Loucy (cell line): ENCODE measurements around the gene OR2T11.

Source experiments
- CTCF ChIP-seq: fragments of 200-600 bp; sonication (generic); conservative IDR thresholded peaks from 2 replicates; pipeline ENCODE4 v1.5.1; 2014; ENCODE audit warnings: mild to moderate bottlenecking, antibody characterized with exemption, low read length
- EZH2phosphoT487 ChIP-seq: fragments of 200-600 bp; IDR thresholded peaks from 2 replicates; pipeline ENCODE4 v1.6.1; 2018; ENCODE audit warnings: antibody characterized with exemption, mild to moderate bottlenecking, moderate library complexity, borderline replicate concordance

- TF ChIP-seq CTCF (no peak), EZH2phosphoT487 (no peak)
Measured at GRCh38 chr1:248589334-248589733, 45.6 kb downstream of the OR2T11 start.
